Stimulated activated CD4-positive, alpha-beta T cell treated with anti-CD3 and anti-CD28 coated beads, Interleukin-2, amount 100 ng/mL, for 48 hours (primary cell): ENCODE data around the gene RCOR1.
"Not testable (repeated sequence)": the region's sequence is repeated elsewhere in the genome, so short reads cannot be mapped to it uniquely, and the experiment has no call there.

Experiments used
- DNase-seq, 2 donors: peaks; one replicate each; pipeline ENCODE4 v3.0.0-alpha.2; 2020

The RCOR1 gene

DNA sequence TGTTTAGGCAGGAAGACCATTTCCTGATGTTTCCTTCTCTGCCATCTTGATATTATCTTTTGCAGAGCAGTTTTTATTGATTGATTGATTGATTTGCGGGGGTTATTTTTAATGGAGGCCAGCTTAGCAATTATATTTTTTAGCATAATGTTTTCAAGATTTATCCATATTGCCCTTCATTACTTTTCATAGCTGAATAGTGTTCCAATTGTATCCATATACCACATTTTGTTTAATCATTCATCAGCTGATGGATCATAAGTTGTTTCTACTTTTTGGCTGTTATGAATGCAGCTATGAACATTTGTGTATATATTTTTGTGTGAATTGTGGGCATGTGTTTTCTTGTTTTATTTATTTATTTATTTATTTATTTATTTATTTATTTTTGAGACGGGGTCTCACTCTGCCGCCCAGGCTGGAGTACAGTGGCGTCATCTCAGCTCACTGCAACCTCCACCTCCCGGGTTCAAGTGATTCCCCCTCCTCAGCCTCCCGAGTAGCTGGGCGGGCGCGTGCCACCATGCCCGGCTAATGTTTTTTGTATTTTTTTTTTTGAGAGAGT is 20.9 kb upstream of the RCOR1 start:
- no peak for DNase-seq

DNA sequence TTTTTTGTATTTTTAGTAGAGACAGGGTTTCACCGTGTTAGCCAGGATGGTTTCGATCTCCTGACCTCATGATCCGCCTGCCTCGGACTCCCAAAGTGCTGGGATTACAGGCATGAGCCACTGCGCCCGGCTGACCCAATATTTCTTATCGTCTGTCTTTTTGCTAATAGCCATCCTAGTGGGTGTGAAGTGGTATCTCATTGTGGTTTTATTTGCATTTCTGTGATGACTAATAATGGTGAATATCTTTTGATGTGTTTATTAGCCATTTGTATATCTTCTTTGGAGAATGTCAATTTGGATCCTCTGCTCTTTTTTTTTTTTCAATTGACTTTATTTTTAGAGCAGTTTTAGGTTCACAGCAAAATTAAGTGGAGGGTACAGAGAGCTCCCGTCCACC is 19.3 kb upstream of the RCOR1 start:
- DNase-seq: not testable (repeated sequence)

DNA sequence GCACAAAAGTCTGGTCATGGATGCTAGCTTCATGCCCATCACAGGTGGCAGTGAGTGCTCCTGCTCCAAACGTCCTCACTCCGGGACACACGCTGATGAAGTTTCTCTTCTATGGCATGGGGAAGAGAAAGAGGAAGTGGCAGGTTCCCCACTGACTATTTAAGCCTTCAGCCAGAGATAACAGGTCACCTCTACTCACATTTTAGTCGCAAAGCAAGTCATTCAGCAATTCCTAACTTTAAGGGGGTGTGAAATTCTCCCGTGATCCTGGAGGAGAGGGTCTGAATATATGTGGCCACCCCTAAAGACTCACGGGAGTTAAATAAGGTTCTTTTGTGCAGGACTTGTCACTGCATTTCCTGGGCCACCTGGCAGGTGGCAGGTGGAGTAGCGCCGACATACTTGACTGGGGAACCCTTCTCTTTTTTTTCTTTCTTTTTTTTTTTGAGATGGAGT is 18.8 kb upstream of the RCOR1 start:
- no peak for DNase-seq

- DNase-seq: no peak
These were observed 17.9 kb upstream of the RCOR1 start for GRCh38 chr14:102574281-102575159.

- DNase-seq: no peak
These were observed 17.1 kb upstream of the RCOR1 start for GRCh38 chr14:102575160-102575845.

GRCh38 chr14:102575846-102576428 is 16.5 kb upstream of the RCOR1 start:
- DNase-seq: not testable (repeated sequence)

DNA sequence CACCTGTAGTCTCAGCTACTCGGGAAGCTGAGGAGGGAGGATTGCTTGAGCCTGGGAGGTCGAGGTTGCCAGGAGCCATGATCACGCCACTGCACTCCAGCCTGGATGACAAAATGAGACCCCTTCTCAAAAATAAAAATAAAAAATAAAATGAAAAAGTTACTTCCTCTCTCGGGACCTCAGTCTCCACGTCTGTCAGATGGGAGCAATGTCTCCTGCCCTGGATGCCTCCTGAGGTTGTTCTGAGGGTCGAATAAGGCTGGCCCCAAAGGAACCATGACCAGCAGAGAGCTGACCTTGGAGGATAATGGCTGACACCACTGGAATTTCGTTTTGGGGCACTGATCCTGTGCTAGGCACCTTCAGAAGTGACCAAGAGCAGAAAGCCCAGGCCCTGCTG is 13.6 kb upstream of the RCOR1 start:
- no peak for DNase-seq

GRCh38 chr14:102579696-102580549 is 12.5 kb upstream of the RCOR1 start:
- DNase-seq: no peak

DNA sequence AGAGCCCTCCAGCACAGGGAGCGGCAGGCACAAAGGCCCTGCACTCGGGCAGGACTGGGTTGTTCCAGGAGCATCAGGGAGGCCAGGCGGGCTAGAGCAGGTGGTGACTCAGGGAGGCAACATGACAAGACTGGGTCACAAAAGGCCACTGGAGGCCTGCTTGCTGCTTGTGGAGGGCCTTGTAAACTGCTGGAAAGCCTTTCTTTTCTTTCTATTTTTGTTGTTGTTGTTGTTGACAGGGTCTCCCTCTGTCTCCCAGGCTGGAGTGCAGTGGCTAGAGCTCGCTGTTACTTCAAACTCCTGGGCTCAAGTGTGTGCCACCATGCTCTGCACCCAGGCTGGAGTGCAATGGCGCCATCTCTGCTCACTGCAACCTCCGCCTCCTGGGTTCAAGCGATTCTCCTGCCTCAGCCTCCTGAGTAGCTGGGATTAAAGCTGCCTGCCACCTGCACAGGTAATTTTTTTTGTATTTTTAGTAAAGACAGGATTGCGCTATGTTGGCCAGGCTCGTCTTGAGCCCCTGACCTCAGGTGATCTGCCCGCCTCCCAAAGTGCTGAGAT is 11.8 kb upstream of the RCOR1 start:
- DNase-seq: no peak

GRCh38 chr14:102581193-102581592 is 11.3 kb upstream of the RCOR1 start:
- no peak for DNase-seq

DNA sequence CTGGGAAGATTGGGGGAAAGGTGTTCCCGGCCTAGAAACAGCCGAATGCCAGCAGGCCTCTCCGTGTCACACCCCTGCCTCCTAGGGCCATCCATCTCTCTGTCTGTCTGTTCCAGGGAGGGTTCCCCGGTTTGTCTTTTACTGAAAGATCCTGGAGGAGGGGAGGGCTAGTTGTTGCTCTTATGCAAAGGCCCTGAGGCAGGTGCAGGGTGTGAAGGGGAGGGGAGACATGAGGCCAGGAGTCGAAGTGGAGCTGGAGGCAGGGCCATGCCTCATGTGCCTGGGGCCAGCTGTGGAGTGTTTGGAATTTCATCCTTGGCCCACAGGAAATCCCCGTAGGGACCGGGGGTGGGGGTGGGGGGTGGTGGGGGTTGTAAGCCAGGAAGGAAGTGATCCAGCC is 8.7 kb upstream of the RCOR1 start:
- DNase-seq: no peak

GRCh38 chr14:102584871-102585869 is 7.3 kb upstream of the RCOR1 start:
- DNase-seq: no peak

GRCh38 chr14:102586420-102587104 is 5.9 kb upstream of the RCOR1 start:
- no peak for DNase-seq

DNA sequence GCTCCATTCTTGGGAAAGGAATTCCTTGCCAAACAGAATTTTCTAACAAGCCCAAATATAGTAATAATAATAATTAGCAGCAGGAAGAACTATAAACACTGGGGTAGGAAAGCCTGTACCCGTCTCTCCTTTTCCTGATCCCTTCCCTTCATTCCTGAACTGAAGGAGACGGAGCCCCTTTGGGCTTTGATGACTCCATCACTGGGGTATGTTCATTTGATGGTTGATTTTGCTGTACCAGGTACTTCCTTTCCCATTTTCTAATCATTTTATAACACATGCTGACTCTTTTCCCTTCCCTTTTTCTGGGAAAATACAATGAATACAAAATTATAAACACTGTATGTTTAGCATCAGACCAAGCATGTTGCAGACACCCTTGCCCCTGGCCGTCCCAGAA is 3.6 kb upstream of the RCOR1 start:
- DNase-seq: no peak

DNA sequence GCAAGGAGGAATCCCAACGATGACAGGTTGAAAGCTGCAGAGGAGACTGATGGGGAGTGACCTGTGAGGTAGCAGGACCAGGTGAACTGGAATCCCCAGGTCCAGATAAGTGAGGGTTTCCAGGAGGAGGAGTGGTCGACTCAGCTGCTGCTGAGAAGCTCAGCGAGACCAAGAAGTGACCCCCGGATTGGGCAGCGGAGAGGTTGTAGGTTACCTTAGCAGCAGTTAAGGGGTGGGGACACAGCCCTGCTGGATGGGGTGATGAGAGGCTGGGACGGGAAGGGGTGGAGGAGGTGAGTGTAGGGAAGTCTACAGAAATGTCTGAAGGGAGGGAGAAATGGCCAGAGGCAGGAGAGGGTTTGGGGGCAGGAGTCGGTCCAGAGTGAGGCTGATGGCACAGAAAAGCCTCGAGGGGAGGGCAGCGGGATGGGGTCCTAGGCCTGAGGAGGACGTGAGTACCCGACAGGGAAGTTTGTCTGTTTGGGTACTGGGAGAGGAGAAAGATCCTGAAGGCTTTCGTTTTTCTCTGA is 2.6 kb upstream of the RCOR1 start:
- no peak for DNase-seq

GRCh38 chr14:102590667-102591099 is 1.8 kb upstream of the RCOR1 start:
- no peak for DNase-seq

GRCh38 chr14:102591372-102591943 is 991 bp upstream of the RCOR1 start:
- DNase-seq: peak in 1 of 2 donors; percentile 8

- peak in 1 of 2 donors; percentile 16 for DNase-seq
These were observed 263 bp downstream of the RCOR1 start for GRCh38 chr14:102592763-102593060.

DNA sequence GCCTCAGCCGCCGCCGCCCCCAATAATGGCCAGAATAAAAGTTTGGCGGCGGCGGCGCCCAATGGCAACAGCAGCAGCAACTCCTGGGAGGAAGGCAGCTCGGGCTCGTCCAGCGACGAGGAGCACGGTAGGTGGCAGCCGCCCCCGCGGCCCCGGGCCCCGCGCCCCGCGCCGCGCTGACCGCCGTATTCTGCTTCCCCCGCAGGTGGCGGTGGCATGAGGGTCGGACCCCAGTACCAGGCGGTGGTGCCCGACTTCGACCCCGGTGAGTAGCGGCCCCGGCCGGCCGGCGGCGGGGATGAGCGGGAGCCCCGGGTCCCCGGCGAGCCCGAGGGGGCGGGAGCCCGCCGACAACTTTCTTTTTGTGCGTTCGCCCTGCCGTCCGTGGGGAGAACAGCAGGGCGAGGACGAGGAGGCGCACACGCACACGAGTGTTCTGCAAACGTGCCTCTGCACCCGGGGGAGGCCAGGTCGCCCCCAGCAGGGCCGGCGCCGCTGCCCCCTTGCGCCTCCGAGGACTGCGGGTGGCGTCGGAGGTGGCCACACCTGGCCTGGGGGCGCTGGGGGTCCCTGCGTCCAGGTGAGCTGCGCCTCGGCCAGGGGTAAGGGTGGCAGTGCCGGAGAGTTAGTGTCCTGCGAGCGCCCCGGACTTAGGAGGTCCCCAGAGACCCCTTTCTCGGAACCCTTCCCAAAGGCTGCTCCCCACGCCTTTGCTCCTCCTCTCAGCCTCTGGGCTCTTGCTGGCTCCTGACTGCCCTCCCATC is 794 bp downstream of the RCOR1 start:
- DNase-seq: peak; percentile 30 to 35
